ENCODE data around the gene PDE7B. TPM values are rescaled to one million over a fixed set of nuclear protein-coding genes. Genes with fewer than 3 reads are reported as not detected.

Gene PDE7B
- total and polyA plus RNA-seq, 2 of the 13 experiments (the other 11 are each of a cell fraction or from before 2014, with no cell fraction given) = not detected

DNA sequence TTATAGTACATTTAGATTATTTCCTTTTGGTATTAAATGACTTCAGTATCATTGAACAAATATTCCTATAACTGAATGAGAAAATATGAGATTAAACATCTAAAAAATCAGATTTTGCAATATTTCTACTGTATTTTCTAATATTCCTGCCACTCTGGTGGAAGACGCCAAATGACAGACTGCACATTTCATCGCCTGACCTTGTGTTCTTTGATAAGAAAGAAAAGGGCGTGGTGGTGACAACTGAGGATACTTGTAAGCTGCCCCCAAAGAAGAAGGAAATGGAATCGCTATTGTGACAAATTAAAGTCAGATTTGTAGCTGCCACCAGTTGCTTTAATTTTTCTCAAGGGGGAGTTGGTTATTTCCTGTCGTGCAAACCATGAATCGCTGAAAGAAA is 267.3 kb downstream of the PDE7B start:
- intact Hi-C loops (cut with micrococcal nuclease; ENCODE audit: unreplicated experiment) = no loop called here

More for the DNA sequence above, 267.3 kb downstream of the PDE7B start:
- no peak for ATAC-seq
- no peak for FAIRE-seq
- TF ChIP-seq ZNF326 (CRISPR knock-in tag; IDR thresholded peaks at IDR 0.05; ENCODE audit: borderline replicate concordance) (no peak), PHF21A (CRISPR knock-in tag; IDR thresholded peaks at IDR 0.05) (no peak), ZFP37 (CRISPR knock-in tag; IDR thresholded peaks at IDR 0.05; ENCODE audit: borderline replicate concordance) (no peak), ZNF205 (CRISPR knock-in tag; IDR thresholded peaks at IDR 0.05) (no peak), ELF3 (CRISPR knock-in tag; IDR thresholded peaks at IDR 0.05) (no peak), ZNF460 (CRISPR knock-in tag; IDR thresholded peaks at IDR 0.05; ENCODE audit: borderline replicate concordance) (no peak), SP4 (CRISPR knock-in tag; IDR thresholded peaks at IDR 0.05) (no peak), ISX (CRISPR knock-in tag; conservative IDR thresholded peaks at IDR 0.05) (no peak), HCFC1 (IDR thresholded peaks at IDR 0.05; ENCODE audit: low read depth, low read length) (no peak), CHD4 (IDR thresholded peaks at IDR 0.05; ENCODE audit: borderline replicate concordance, low read length) (no peak), ZNF747 (CRISPR knock-in tag; IDR thresholded peaks at IDR 0.05; ENCODE audit: borderline replicate concordance) (no peak), SP2 (CRISPR knock-in tag; IDR thresholded peaks at IDR 0.05) (no peak)
- TF ChIP-seq, protein P1, sequence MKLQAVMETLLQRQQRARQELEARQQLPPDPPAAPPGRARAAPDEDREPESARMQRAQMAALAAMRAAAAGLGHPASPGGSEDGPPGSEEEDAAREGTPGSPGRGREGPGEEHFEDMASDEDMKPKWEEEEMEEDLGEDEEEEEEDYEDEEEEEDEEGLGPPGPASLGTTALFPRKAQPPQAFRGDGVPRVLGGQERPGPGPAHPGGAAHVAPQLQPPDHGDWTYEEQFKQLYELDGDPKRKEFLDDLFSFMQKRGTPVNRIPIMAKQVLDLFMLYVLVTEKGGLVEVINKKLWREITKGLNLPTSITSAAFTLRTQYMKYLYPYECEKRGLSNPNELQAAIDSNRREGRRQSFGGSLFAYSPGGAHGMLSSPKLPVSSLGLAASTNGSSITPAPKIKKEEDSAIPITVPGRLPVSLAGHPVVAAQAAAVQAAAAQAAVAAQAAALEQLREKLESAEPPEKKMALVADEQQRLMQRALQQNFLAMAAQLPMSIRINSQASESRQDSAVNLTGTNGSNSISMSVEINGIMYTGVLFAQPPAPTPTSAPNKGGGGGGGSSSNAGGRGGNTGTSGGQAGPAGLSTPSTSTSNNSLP (IDR thresholded peaks at IDR 0.05; ENCODE audit: low read depth, low read length) = no peak
- TF ChIP-seq, protein P2, sequence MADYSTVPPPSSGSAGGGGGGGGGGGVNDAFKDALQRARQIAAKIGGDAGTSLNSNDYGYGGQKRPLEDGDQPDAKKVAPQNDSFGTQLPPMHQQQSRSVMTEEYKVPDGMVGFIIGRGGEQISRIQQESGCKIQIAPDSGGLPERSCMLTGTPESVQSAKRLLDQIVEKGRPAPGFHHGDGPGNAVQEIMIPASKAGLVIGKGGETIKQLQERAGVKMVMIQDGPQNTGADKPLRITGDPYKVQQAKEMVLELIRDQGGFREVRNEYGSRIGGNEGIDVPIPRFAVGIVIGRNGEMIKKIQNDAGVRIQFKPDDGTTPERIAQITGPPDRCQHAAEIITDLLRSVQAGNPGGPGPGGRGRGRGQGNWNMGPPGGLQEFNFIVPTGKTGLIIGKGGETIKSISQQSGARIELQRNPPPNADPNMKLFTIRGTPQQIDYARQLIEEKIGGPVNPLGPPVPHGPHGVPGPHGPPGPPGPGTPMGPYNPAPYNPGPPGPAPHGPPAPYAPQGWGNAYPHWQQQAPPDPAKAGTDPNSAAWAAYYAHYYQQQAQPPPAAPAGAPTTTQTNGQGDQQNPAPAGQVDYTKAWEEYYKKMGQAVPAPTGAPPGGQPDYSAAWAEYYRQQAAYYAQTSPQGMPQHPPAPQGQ (CRISPR knock-in tag; IDR thresholded peaks at IDR 0.05; ENCODE audit: borderline replicate concordance) = no peak
- DNase-seq (ENCODE audit: low spot score) = no peak
- Histone ChIP-seq H3K27ac (ENCODE audit: extremely low read length, insufficient read depth, low read length) (no peak overlapping the region), H3K36me3 (replicated peaks in 1 of 2; ENCODE audit: control insufficient read depth in 1 of 2, insufficient read depth in 2 of 2, low read length in 2 of 2) (no peaks in the 10 kb centered on the region), H3K4me3 (replicated peaks in 1 of 3; ENCODE audit: insufficient read depth in 1 of 3, low read depth in 2 of 3, low read length in 3 of 3) (no peak overlapping the region), H3K9ac (ENCODE audit: insufficient read depth, low read depth, low read length) (no peak overlapping the region), H3K79me2 (ENCODE audit: insufficient read depth, low read length) (no peaks in the 10 kb centered on the region), H3K27me3 (ENCODE audit: control insufficient read depth in 1 of 2, insufficient read depth in 2 of 2, low read length in 2 of 2) (no peaks in the 10 kb centered on the region), H2AFZ (ENCODE audit: low read length) (no peak overlapping the region), H3K9me3 (ENCODE audit: low read length) (no peaks in the 10 kb centered on the region), H3K4me2 (ENCODE audit: low read depth, low read length) (no peak overlapping the region), H3K4me1 (ENCODE audit: insufficient read depth, low read length) (no peaks in the 10 kb centered on the region), H4K20me1 (ENCODE audit: insufficient read depth, low read length) (no peaks in the 10 kb centered on the region)
- ChIA-PET CTCF (ENCODE audit: low intra/inter-chr PET ratio, low total read pairs) (no interaction called here), POLR2A (no interaction called here)
- WGBS (ENCODE audit: low lambda C conversion rate) = 52% methylated on average over 6 of the region's 6 CpGs
- in situ Hi-C loops (cut with HindIII; ENCODE audit: extremely low pct_ligation_motif_present, low pct_unique_long_range_greater_than_20kb) = no loop called here
- no TSS peak for BruUV-seq (replicated peaks)
